Epidermal melanocyte (primary cell): ENCODE measurements around the gene OR9Q1.

Source experiments
- DNase-seq: peaks from one replicate; pipeline ENCODE4 v3.0.0; 2011; ENCODE audit warnings: low spot score; ENCODE audit not compliant: insufficient read length

Gene OR9Q1

DNA sequence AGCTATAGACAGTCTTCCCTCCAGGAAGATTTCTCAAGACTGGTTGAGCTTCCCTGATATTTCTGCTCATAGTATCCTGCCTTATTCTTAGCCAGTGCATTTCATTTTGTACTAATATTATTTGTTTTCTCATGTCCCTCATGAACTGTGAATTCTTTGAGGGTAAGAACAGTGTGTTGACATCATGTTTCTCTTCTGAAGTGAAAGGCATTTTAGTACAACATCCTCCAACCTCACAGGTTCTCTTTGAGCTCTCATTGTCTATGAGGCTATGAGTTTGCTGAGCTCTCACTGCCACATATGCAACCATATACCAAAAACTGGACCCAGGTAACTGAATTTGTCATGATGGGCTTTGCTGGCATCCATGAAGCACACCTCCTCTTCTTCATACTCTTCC lies 7.0 kb downstream of the OR9Q1 start, which contains the start of gene OR6Q1:
Gene OR6Q1, plus strand, starts transcription at position 301 of the 400 bp plus-strand sequence. Its CDS starts 0 bp downstream, at position 301.
- no peak for DNase-seq

- no peak for DNase-seq
These were observed 10.8 kb downstream of the OR9Q1 start for GRCh38 chr11:58034471-58034870.

DNA sequence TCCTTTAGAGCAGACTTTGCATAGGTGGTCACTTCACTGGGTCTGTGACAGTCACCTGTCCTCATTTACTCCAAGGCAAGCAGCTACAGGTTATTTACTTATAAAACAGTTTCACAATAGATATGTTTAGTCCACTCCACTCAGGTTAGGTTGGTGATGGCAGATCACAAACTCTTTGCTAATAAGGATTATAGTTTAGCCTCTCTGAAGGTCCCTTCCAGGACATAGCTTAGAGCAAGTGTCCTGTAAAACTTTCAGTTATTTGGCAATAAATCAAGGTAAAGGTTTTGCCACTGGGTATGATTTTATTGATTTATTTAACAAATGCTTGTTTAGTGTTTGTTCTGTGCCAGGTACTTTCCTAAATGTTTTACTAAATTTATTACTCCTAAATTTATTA lies 15.9 kb downstream of the OR9Q1 start:
- DNase-seq = no peak

DNA sequence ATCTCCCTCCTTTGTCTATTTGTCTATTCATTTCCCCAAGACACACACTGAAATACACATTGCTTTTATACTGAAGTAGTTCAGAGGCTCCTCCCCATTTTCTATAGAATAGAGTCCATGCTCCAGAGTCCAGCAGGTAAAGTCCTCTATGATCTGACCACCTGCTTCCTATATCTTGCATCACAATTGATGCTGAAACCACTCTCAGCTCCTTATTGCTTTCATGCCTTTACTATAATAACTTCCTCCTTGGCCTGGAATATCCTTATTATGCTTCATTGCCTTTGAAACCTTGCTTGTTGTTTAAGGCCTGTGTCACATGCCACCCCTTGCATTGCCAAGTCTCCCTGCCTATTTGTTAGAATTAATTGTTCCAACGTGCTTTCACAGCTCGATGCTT lies 19.7 kb downstream of the OR9Q1 start:
- DNase-seq = no peak

DNA sequence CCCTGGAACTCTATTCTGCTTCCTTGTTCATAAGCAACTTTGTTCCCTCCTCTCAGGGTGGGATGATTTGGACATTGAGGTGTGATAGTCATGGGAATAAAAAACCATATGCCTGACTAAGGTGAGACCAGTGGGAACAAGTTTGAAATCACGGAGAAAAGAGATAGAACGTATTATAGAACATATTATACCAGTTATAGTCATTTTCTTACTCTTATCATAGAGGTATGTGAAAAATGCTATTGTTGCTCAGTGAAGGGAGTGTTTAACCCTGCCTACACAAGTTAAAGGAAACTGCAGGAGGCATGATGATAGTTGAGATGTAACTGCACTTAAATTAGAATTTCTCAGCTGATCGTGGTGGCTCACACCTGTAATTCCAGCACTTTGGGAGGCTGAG lies 22.6 kb downstream of the OR9Q1 start:
- DNase-seq = no peak

- no peak for DNase-seq
These were observed 24.1 kb downstream of the OR9Q1 start for GRCh38 chr11:58047818-58048217.

DNA sequence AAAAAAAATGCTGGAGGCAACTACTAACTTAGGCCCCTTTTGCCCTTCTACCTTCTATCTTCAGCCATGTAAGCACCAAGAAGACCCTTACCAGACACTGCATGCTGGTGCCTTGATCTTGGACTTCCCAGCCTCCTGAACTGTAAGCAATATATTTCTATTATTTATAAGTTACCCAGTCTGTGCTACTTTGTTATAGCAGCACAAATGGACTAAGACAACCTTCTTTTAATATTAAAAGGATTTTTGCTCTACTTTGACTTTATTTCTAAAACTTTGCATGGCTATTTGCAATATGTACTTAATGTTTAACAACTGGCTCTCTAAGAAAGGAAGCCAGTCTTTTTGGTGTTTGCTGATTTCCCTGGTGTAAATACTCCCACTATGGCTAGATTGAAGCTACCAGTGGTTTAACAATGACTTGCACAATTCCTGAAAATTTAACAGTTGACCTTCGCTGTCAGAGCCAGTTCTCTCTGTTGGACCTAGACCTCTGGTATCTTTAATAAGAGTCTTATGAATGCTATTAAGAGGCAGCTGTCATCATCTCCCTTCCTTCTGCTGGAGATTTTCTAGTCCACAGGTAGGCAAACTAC lies 32.2 kb downstream of the OR9Q1 start:
- DNase-seq = no peak

- DNase-seq = no peak
These were observed 33.8 kb downstream of the OR9Q1 start for GRCh38 chr11:58057481-58057880.

- no peak for DNase-seq
These were observed 34.8 kb downstream of the OR9Q1 start for GRCh38 chr11:58058276-58059006.

- no peak for DNase-seq
These were observed 35.3 kb downstream of the OR9Q1 start for GRCh38 chr11:58059007-58059350.

DNA sequence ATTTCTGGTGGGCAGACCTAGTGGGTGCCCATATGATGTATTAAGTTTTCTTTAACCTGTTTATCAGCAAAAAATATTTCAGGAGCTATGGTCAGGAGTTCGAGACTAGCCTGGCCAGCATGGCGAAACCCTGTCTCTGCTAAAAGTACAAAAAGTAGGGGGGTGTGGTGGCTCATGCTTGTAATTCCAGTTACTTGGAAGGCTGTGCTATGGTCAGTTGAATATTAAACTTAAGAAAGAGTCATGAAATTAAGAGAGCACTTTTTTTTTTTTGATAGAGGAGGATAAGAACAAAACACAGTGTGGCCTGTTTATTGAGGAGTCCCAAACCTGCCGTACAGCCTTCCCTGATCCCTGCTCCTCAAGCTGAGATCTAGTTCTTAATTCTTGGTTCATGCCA lies 36.9 kb downstream of the OR9Q1 start:
- no peak for DNase-seq

DNA sequence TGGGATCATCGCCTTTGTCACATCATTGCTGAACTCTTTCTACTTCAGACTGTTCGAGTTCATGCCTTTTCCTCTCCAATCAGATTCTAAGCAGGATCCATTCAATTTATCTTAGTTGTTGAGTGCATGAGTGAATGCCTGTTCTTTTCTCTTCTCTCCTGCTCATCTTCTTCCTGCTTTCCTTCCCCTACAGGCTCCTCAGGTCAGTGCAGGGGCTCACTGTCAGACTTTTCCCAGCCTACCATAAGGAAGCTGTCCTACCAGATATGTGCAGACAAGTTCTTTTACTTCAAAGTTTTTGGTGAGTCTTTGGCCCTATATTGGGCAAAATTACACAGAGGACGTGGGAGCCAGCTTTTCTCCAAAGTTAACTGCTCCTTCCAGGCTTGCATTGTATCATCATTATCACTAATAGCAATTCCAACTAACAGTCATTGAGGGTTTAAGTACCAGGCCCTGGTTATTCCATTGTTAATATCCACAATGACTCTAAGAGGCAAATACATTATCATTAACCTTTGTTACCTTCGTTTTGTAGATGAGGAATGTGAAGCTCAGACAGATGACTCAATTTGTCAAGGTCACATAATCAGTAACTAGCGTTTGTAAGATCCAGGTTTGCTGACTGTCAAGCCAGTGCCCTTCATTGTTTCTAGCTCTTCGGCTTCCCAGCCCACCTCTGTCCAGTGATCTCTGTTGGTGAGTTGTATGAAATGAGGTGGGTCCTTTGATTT lies 37.4 kb downstream of the OR9Q1 start:
- DNase-seq = no peak

DNA sequence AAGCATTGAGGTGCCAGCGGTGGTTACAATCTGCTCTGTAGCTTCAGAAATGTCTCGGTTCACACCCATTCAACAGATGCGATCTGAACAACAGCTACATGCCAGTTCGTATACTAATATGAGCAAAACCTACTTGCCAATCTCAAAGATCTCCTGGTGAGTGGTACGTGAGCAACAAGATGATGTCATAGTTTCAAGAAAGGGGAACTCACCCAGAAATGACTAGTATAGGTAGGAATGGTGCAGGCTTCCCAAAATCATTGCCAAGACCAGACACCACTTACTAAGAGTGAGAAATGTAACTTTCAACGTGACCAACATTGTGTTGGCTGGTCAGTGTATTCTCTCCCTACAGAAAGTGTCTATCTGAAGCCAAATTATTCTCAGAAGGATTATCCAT lies 38.1 kb downstream of the OR9Q1 start:
- no peak for DNase-seq

GRCh38 chr11:58067685-58068084 lies 44.0 kb downstream of the OR9Q1 start:
- no peak for DNase-seq

- no peak for DNase-seq
These were observed 45.0 kb downstream of the OR9Q1 start for GRCh38 chr11:58068655-58069054.

DNA sequence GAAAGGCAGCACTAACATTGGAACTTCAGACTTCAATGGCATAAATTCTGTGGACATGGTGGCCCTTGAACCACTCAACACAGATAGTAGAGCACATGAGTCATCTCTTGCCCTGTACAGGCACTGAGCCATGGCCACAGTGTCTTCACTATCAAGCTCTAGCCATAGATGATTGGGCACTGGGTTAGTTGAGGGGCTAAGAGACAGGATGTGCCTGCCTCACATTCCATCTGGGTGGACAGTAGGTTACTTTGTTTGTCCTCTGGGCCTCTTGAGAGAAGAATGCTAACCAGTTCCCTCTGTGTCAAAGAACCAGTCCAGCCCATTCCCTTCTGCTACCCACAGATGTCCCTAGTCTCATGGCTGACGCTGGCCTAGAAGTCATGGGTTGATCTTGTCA lies 46.9 kb downstream of the OR9Q1 start:
- DNase-seq = no peak

DNA sequence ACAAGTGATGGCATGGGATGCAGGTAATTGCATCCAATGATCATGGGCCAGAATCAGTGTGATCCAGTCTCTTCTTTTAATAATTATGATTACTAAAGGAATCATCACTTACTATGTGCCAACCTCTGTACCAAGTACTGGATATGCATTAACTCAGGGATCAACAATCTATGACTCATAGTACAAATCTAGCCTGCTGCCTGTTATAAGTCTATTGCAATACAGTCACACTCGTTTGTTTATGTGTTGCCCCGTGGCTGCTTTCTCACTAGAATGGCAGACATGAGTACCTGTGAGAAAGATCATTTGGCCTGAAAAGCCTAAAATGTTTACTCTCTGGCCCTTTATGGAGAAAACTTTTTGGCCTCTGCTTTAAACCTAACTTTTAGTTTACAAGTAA lies 52.1 kb downstream of the OR9Q1 start:
- no peak for DNase-seq

- no peak for DNase-seq
These were observed 62.8 kb downstream of the OR9Q1 start for GRCh38 chr11:58086528-58086927.

- DNase-seq = no peak
These were observed 73.8 kb downstream of the OR9Q1 start for GRCh38 chr11:58097437-58097836.

DNA sequence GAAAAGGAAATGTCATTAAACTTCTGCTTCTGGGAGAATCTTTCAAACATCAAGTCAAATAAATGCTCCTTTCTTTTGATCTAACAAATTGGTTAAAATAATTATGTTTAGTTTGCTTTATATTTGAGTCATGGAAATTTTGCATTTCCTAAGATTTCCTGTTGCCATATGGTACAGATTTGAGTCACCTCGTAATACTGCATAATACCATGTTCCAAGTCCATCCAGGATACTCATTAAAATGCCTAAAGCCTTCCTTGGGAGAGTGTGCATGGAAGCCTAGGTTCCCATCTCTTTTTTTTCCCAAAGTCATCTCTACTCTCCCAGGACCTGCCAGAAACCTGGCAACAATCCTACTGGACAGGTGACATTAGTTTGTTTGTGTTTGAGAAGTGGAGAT lies 97.4 kb downstream of the OR9Q1 start:
- no peak for DNase-seq

DNA sequence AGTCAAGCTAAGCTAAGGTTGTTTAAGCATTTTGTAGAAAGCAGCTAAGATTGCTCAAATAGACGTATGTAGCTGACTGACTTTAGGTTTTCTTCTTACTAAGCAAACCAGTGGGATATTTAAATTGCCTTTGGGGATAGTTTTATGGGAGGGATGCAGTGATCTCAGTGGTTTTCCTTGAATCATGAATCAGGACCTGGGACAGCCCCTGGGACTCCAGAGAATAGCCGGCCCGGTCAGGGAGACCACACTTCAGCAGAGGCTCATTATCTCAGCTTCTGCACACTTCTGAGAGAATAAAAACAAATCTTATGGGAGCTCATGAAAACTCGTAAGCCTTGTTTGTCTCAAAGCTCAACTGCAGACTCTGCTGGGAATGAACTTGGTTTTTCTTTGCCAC lies 101.8 kb downstream of the OR9Q1 start, which contains the start of gene OR9I1:
Gene OR9I1, minus strand, starts transcription at position 62 of the 400 bp plus-strand sequence. CDS start 6,086 bp downstream, outside the sequence.
- no peak for DNase-seq

DNA sequence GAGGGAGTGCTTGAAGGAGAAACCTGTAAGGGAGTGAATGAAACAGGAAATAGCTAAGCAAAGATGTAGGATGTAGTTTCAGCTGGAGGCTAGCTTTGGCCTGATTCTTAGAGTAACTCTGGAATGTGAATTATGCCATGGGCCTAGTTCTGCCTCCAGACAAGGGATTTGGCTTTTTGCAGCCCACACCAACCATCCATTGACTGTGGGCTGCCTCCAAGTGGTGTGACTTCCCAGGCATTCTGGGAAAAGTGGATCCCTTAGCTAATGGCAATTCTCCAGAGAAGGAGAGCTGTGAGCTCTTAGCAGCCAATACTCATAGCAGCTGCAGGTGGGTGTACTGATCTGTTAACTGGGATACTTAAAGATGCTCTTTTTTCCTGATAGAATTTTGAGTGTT lies 103.7 kb downstream of the OR9Q1 start:
- no peak for DNase-seq
